HG03139 (cell line): ENCODE results near the gene CMSS1.

ENCODE experiments used
- ATAC-seq: cut with Tn5 transposase; IDR thresholded peaks from one replicate; pipeline ENCODE4 v1.9.1; 2021; ENCODE audit not compliant: unreplicated experiment

CMSS1 gene

GRCh38 chr3:99852851-99853250 is 35.2 kb downstream of the CMSS1 start:
- ATAC-seq = no peak

GRCh38 chr3:99854756-99855298 is 37.2 kb downstream of the CMSS1 start:
- ATAC-seq = no peak

- ATAC-seq = no peak
Observed at GRCh38 chr3:99855900-99856299, 38.2 kb downstream of the CMSS1 start.

- ATAC-seq = no peak
Observed at GRCh38 chr3:99856437-99857220, 39.0 kb downstream of the CMSS1 start.

GRCh38 chr3:99857278-99857677 is 39.6 kb downstream of the CMSS1 start:
- no peak for ATAC-seq

GRCh38 chr3:99858469-99858868 is 40.8 kb downstream of the CMSS1 start:
- no peak for ATAC-seq

- ATAC-seq = no peak
Observed at GRCh38 chr3:99859825-99860224, 42.2 kb downstream of the CMSS1 start.

GRCh38 chr3:99861216-99861615 is 43.6 kb downstream of the CMSS1 start:
- no peak for ATAC-seq

GRCh38 chr3:99862208-99862607 is 44.5 kb downstream of the CMSS1 start:
- ATAC-seq = no peak

- ATAC-seq = no peak
Observed at GRCh38 chr3:99863002-99863401, 45.3 kb downstream of the CMSS1 start.

GRCh38 chr3:99863588-99863987 is 45.9 kb downstream of the CMSS1 start:
- no peak for ATAC-seq

- ATAC-seq = no peak
Observed at GRCh38 chr3:99864289-99864688, 46.6 kb downstream of the CMSS1 start.

- ATAC-seq = no peak
Observed at GRCh38 chr3:99865321-99865720, 47.7 kb downstream of the CMSS1 start.

- no peak for ATAC-seq
Observed at GRCh38 chr3:99866261-99866761, 48.6 kb downstream of the CMSS1 start.

GRCh38 chr3:99867594-99868310 is 50.1 kb downstream of the CMSS1 start:
- ATAC-seq = no peak

GRCh38 chr3:99868311-99868646 is 50.6 kb downstream of the CMSS1 start:
- no peak for ATAC-seq

- no peak for ATAC-seq
Observed at GRCh38 chr3:99869621-99870020, 52.0 kb downstream of the CMSS1 start.

GRCh38 chr3:99870712-99871111 is 53.0 kb downstream of the CMSS1 start:
- ATAC-seq = no peak

GRCh38 chr3:99871231-99872045 is 53.8 kb downstream of the CMSS1 start:
- ATAC-seq = no peak

GRCh38 chr3:99872923-99873254 is 55.2 kb downstream of the CMSS1 start:
- no peak for ATAC-seq
